Esophagus squamous epithelium (tissue), 5 donors: ENCODE measurements around the gene CYP1A2. TPM values are rescaled to one million over a fixed set of nuclear protein-coding genes. Genes with fewer than 3 reads are reported as not detected.

ENCODE experiments used
- DNase-seq: peaks from one replicate; lab custom pipeline; 2025; lab: John Stamatoyannopoulos, UW
- H3K27ac ChIP-seq, 4 donors: fragments of 200-600 bp; sonication (generic); one replicate each; pipeline ENCODE4 v1.5.1; 2016 to 2019; ENCODE audit warnings: mild to moderate bottlenecking in 1 of 4
- H3K27me3 ChIP-seq, 4 donors: fragments of 200-600 bp; sonication (generic); 1 replicate in 3 of 4; 2 replicates in 1 of 4; pipeline versions ENCODE4 v1.5.1 to v1.6.0; 2017 to 2021; ENCODE audit warnings: antibody characterized with exemption in 1 of 4
- H3K36me3 ChIP-seq, 3 donors: fragments of 200-600 bp; sonication (generic); one replicate each; pipeline ENCODE4 v1.5.1; 2016 to 2019
- H3K4me1 ChIP-seq, 3 donors: fragments of 200-600 bp; sonication (generic); one replicate each; pipeline ENCODE4 v1.5.1; 2017 to 2019
- H3K4me3 ChIP-seq, 4 donors: fragments of 200-600 bp; sonication (generic); 1 replicate in 3 of 4; 2 replicates in 1 of 4; pipeline ENCODE4 v1.5.1; 2016 to 2019; ENCODE audit warnings: mild to moderate bottlenecking in 2 of 4, moderate library complexity in 1 of 4
- H3K9me3 ChIP-seq, 3 donors: fragments of 200-600 bp; sonication (generic); one replicate each; pipeline ENCODE4 v1.5.1; 2016 to 2019
- POLR2A ChIP-seq, 4 donors: fragments of 450-650 bp; IDR thresholded peaks; one replicate each; pipeline ENCODE4 v1.6.1; 2017; ENCODE audit warnings: antibody characterized with exemption in 4 of 4, mild to moderate bottlenecking in 4 of 4, moderate library complexity in 3 of 4
- WGBS, 2 donors: methylation state at CpG; one replicate each; pipeline ENCODE4 v1.1.5; 2018; 5-methylcytosine and 5-hydroxymethylcytosine counted together
- intact Hi-C: fragments of 100-400 bp; cut with DNase I; formaldehyde crosslinking; loops from one replicate; pipeline ENCODE4 v1.15.0; 2022
- total RNA-seq, 4 donors: library from RNA; depleted of rRNA; stranded (reverse); fragments of >200 nt; gene quantifications; one replicate each; pipeline ENCODE4 v1.1.0, GENCODE V29; 2016
- TF ChIP-seq, protein P1 (sequence below), 6 experiments: fragments of 450-650 bp in 4 of 6; fragments of 200-600 bp in 2 of 6; sonication (generic) in 2 of 6; IDR thresholded peaks; one replicate each; pipeline ENCODE4 v1.5.1; 2016 to 2019; ENCODE audit warnings: antibody characterized with exemption in 6 of 6, mild to moderate bottlenecking in 4 of 6, moderate library complexity in 4 of 6
- donor health status: DM: yes; HTN: yes; CAD: no.

The CYP1A2 gene
- total RNA-seq, 4 donors from 2014 or later = not detected

DNA sequence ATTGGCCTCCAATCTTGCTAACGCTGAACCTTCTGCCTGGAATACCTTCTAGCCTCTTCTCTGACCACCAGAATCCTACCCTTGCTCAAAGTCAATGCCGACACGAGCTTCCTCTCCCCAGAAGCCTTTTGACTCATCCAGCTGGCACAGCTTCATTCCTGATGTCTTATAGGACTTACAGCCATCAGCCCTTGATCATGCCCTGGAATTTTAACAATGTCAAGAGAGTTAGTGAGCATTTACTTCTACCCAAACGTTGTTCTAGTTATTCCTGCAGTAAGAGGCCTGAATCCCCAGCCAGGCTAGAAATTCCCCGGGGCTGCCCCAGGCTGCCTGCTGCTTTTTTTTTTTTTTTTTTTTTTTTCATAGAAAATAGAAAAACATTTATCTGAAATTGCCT is 3.9 kb downstream of the CYP1A2 start:
- no peaks in the 10 kb centered on the region for H3K36me3 ChIP-seq
- intact Hi-C loops = no loop called here
- H3K27me3 ChIP-seq = no peaks in the 10 kb centered on the region
- no peak overlapping the region for H3K4me3 ChIP-seq
- no peaks in the 10 kb centered on the region for H3K9me3 ChIP-seq
- no peak for DNase-seq
- H3K4me1 ChIP-seq = no peaks in the 10 kb centered on the region
- no peak overlapping the region for H3K27ac ChIP-seq
- 27 to 34% methylated on average over 5 of the region's 5 CpGs for WGBS, 2 donors
- TF ChIP-seq, protein P1, sequence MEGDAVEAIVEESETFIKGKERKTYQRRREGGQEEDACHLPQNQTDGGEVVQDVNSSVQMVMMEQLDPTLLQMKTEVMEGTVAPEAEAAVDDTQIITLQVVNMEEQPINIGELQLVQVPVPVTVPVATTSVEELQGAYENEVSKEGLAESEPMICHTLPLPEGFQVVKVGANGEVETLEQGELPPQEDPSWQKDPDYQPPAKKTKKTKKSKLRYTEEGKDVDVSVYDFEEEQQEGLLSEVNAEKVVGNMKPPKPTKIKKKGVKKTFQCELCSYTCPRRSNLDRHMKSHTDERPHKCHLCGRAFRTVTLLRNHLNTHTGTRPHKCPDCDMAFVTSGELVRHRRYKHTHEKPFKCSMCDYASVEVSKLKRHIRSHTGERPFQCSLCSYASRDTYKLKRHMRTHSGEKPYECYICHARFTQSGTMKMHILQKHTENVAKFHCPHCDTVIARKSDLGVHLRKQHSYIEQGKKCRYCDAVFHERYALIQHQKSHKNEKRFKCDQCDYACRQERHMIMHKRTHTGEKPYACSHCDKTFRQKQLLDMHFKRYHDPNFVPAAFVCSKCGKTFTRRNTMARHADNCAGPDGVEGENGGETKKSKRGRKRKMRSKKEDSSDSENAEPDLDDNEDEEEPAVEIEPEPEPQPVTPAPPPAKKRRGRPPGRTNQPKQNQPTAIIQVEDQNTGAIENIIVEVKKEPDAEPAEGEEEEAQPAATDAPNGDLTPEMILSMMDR (IDR thresholded peaks at IDR 0.05) = no peak

GRCh38 chr15:74754593-74755215 is 6.1 kb downstream of the CYP1A2 start:
- no peak for TF ChIP-seq POLR2A (IDR thresholded peaks at IDR 0.05)
- TF ChIP-seq, protein P1 (IDR thresholded peaks at IDR 0.05) = no peak
- no peak overlapping the region for H3K27ac ChIP-seq
- H3K36me3 ChIP-seq = no peaks in the 10 kb centered on the region
- no peak overlapping the region for H3K4me3 ChIP-seq
- WGBS, 2 donors = 82 to 92% methylated on average over 7 to 8 of the region's 20 CpGs
- no peaks in the 10 kb centered on the region for H3K4me1 ChIP-seq
- DNase-seq = no peak
- no peaks in the 10 kb centered on the region for H3K9me3 ChIP-seq
- no peaks in the 10 kb centered on the region for H3K27me3 ChIP-seq
- intact Hi-C loops = no loop called here

GRCh38 chr15:74758736-74759135 is 10.1 kb downstream of the CYP1A2 start:
- 87 to 88% methylated on average over 6 to 7 of the region's 8 CpGs for WGBS, 2 donors
- Histone ChIP-seq H3K27ac (no peak overlapping the region), H3K27me3 (peaks cover 0 to 13% (median 0%) of the 10 kb centered on the region in 4 donors), H3K36me3 (no peaks in the 10 kb centered on the region), H3K9me3 (no peaks in the 10 kb centered on the region), H3K4me3 (no peak overlapping the region), H3K4me1 (peaks cover 0 to 12% (median 0%) of the 10 kb centered on the region in 3 donors)
- no peak for TF ChIP-seq POLR2A (IDR thresholded peaks at IDR 0.05)
- TF ChIP-seq, protein P1 (IDR thresholded peaks at IDR 0.05) = no peak
- intact Hi-C loops = no loop called here
- no peak for DNase-seq

DNA sequence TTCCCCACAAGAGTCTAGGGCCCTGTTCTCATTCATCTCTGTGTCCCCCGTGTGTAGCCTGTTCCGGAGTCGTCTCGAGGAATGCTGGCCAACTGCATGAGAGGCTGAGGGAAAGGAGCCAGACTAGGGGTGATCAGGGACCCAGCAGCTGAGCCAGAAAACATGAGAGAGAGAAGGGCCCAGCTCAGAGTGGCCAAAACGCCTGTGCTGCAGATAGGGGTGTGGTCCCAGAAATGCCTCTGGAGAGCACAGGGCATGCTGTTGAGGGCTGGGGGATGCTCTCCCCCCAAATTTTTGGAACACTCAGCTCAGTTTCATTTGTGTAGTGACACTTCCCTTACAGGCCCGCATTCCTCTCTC is 14.1 kb downstream of the CYP1A2 start:
- H3K27ac ChIP-seq = no peak overlapping the region

GRCh38 chr15:74763416-74763815 is 14.8 kb downstream of the CYP1A2 start:
- no peaks in the 10 kb centered on the region for H3K9me3 ChIP-seq

More for the DNA sequence above, 14.1 kb downstream of the CYP1A2 start:
- Histone ChIP-seq H3K4me3 (no peak overlapping the region), H3K27me3 (peaks cover 0 to 19% (median 0%) of the 10 kb centered on the region in 4 donors), H3K9me3 (no peaks in the 10 kb centered on the region), H3K4me1 (peaks cover 0 to 13% (median 0%) of the 10 kb centered on the region in 3 donors), H3K36me3 (no peaks in the 10 kb centered on the region)
- TF ChIP-seq, protein P1 (IDR thresholded peaks at IDR 0.05) = no peak
- no peak for TF ChIP-seq POLR2A (IDR thresholded peaks at IDR 0.05)
- intact Hi-C loops = loop anchor here (10.0 kb wide), 1 partner anchor 388 kb away; no protein-coding TSS in a partner anchor
- no peak for DNase-seq
- whole genome bisulfite sequencing, 2 donors = no CpG with 5 or more reads among the region's 6 CpGs

More at GRCh38 chr15:74763416-74763815, 14.8 kb downstream of the CYP1A2 start:
- WGBS, 2 donors = 46 to 63% methylated on average over 5 to 9 of the region's 15 CpGs
- DNase-seq = no peak
- H3K27me3 ChIP-seq = peaks cover 0 to 26% (median 0%) of the 10 kb centered on the region in 4 donors
- intact Hi-C loops = loop anchor here (10.0 kb wide), 1 partner anchor 389 kb away; no protein-coding TSS in a partner anchor
- no peaks in the 10 kb centered on the region for H3K36me3 ChIP-seq
- H3K4me3 ChIP-seq = no peak overlapping the region
- H3K27ac ChIP-seq = no peak overlapping the region
- H3K4me1 ChIP-seq = peaks cover 0 to 15% (median 0%) of the 10 kb centered on the region in 3 donors
- TF ChIP-seq, protein P1 (IDR thresholded peaks at IDR 0.05) = no peak
- TF ChIP-seq POLR2A (IDR thresholded peaks at IDR 0.05) = no peak
